H1 (cell line): ENCODE data around the gene NBPF6. TPM values are rescaled to one million over a fixed set of nuclear protein-coding genes. Genes with fewer than 3 reads are reported as not detected.

Experiments
- CTCF ChIA-PET: fragments of 300-600 bp; sonication (Branson Sonifier 250); formaldehyde crosslinking; loops from one replicate; lab custom pipeline; 2021; ENCODE audit not compliant: partially characterized antibody; lab: Charles Lee
- POLR2A ChIA-PET: fragments of 300-600 bp; sonication (Branson Sonifier 250); formaldehyde crosslinking; loops from one replicate; lab custom pipeline; 2021; ENCODE audit warnings: inconsistent platforms; ENCODE audit not compliant: partially characterized antibody; lab: Charles Lee
- DNase-seq, 2 experiments: peaks; one replicate each; pipeline versions ENCODE4 v3.0.0 to v3.0.0-alpha.2; 2010 to 2022; ENCODE audit warnings: low spot score in 2 of 2, low read depth in 1 of 2, mixed read lengths in 1 of 2
- FAIRE-seq: peaks from 2 replicates; lab custom pipeline; 2011; peaks lifted over from hg19 to GRCh38; lab: Jason Lieb, UNC
- H2AFZ ChIP-seq: 2 replicates; pipeline ENCODE4 v1.8.1; 2012; ENCODE audit warnings: low read length, inconsistent platforms
- H2AK5ac ChIP-seq: 2 replicates; pipeline ENCODE4 v1.6.1; 2013; ENCODE audit warnings: low read depth, low read length
- H2BK120ac ChIP-seq: replicated peaks from 2 replicates; pipeline ENCODE3; 2013; ENCODE audit warnings: low read depth, low read length, inconsistent platforms
- H2BK12ac ChIP-seq: 2 replicates; pipeline ENCODE4 v1.6.1; 2013; ENCODE audit warnings: low read depth, low read length
- H2BK15ac ChIP-seq: 2 replicates; pipeline ENCODE4 v1.6.1; 2013; ENCODE audit warnings: low read length
- H2BK20ac ChIP-seq: 2 replicates; pipeline ENCODE4 v1.6.1; 2013; ENCODE audit warnings: low read length
- H2BK5ac ChIP-seq: 2 replicates; pipeline ENCODE4 v1.6.1; 2013; ENCODE audit warnings: low read depth, low read length
- H3K14ac ChIP-seq: 2 replicates; pipeline ENCODE4 v1.6.1; 2013; ENCODE audit warnings: inconsistent platforms; ENCODE audit not compliant: insufficient read length
- H3K18ac ChIP-seq: 2 replicates; pipeline ENCODE4 v1.6.1; 2013; ENCODE audit warnings: low read length; ENCODE audit errors: extremely low read depth
- H3K23ac ChIP-seq: 2 replicates; pipeline ENCODE4 v1.6.1; 2013; ENCODE audit warnings: inconsistent platforms; ENCODE audit not compliant: insufficient read length
- H3K23me2 ChIP-seq: 2 replicates; pipeline ENCODE4 v1.6.1; 2013; ENCODE audit warnings: low read depth, low read length
- H3K27ac ChIP-seq: 2 replicates; pipeline ENCODE4 v1.6.1; 2011; ENCODE audit warnings: low read depth, low read length, inconsistent platforms
- H3K27me3 ChIP-seq, 4 experiments: replicated peaks in 1 of 4; 1 replicate in 1 of 4; 2 replicates in 3 of 4; pipeline versions ENCODE4 v1.6.1 to v1.8.1; 2011 to 2013; ENCODE audit warnings: low read length in 3 of 4, mild to moderate bottlenecking in 3 of 4, inconsistent platforms in 2 of 4, mixed read lengths in 2 of 4, moderate library complexity in 1 of 4; ENCODE audit not compliant: control insufficient read depth in 3 of 4, insufficient read depth in 3 of 4; ENCODE audit errors: extremely low read depth in 1 of 4
- H3K36me3 ChIP-seq, 4 experiments: 2 replicates each; pipeline versions ENCODE4 v1.6.1 to v1.8.1; 2011 to 2013; ENCODE audit warnings: mild to moderate bottlenecking in 4 of 4, low read length in 3 of 4, moderate library complexity in 2 of 4, control low read depth in 1 of 4, inconsistent platforms in 1 of 4; ENCODE audit not compliant: insufficient read depth in 4 of 4, control insufficient read depth in 2 of 4
- H3K4ac ChIP-seq: replicated peaks from 2 replicates; pipeline ENCODE3; 2013; ENCODE audit warnings: low read length, low read depth, mixed read lengths, inconsistent platforms; ENCODE audit not compliant: insufficient read length
- H3K4me1 ChIP-seq, 4 experiments: replicated peaks in 1 of 4; 1 replicate in 1 of 4; 2 replicates in 3 of 4; pipeline versions ENCODE4 v1.6.1 to v1.8.1; 2011 to 2013; ENCODE audit warnings: low read length in 3 of 4, inconsistent platforms in 2 of 4, mixed read lengths in 1 of 4; ENCODE audit not compliant: insufficient read depth in 4 of 4, control insufficient read depth in 3 of 4
- H3K4me2 ChIP-seq, 2 experiments: 2 replicates each; pipeline versions ENCODE4 v1.6.1 to v1.8.1; 2011 to 2013; ENCODE audit warnings: low read depth in 2 of 2, low read length in 2 of 2, control low read depth in 1 of 2, inconsistent platforms in 1 of 2, mild to moderate bottlenecking in 1 of 2; ENCODE audit not compliant: insufficient read depth in 1 of 2
- H3K4me3 ChIP-seq, 4 experiments: fragments of 200-600, 300-600 bp in 1 of 4; sonication (generic), shearing (Covaris generic), sonication (Bioruptor Twin) in 1 of 4; 2 replicates each; pipeline versions ENCODE4 v1.5.1 to v1.8.1; 2011 to 2016; ENCODE audit warnings: low read length in 4 of 4, low read depth in 3 of 4, control low read depth in 2 of 4, inconsistent platforms in 2 of 4, mild to moderate bottlenecking in 2 of 4, mixed read lengths in 1 of 4, moderate library complexity in 1 of 4; ENCODE audit not compliant: insufficient read depth in 2 of 4; ENCODE audit errors: extremely low read depth in 1 of 4
- H3K56ac ChIP-seq: replicated peaks from 2 replicates; pipeline ENCODE3; 2013; ENCODE audit warnings: low read depth, mild to moderate bottlenecking, mixed read lengths, low read length, inconsistent platforms; ENCODE audit not compliant: insufficient read length
- H3K79me1 ChIP-seq: 2 replicates; pipeline ENCODE4 v1.6.1; 2013; ENCODE audit warnings: low read depth, low read length, control low read depth
- H3K79me2 ChIP-seq, 2 experiments: 2 replicates each; pipeline versions ENCODE4 v1.6.1 to v1.8.1; 2012 to 2013; ENCODE audit warnings: low read length in 2 of 2, mild to moderate bottlenecking in 2 of 2, inconsistent platforms in 1 of 2; ENCODE audit not compliant: insufficient read depth in 2 of 2, control insufficient read depth in 1 of 2
- H3K9ac ChIP-seq, 4 experiments: replicated peaks in 1 of 4; 1 replicate in 1 of 4; 2 replicates in 3 of 4; pipeline versions ENCODE4 v1.6.1 to v1.8.1; 2011 to 2013; ENCODE audit warnings: low read depth in 3 of 4, low read length in 3 of 4, control low read depth in 2 of 4, mild to moderate bottlenecking in 2 of 4, moderate library complexity in 2 of 4, inconsistent platforms in 1 of 4; ENCODE audit errors: extremely low read depth in 1 of 4
- H3K9me3 ChIP-seq, 2 experiments: 2 replicates each; pipeline versions ENCODE4 v1.6.1 to v1.8.1; 2012 to 2013; ENCODE audit warnings: mild to moderate bottlenecking in 2 of 2, moderate library complexity in 2 of 2, control low read depth in 1 of 2, inconsistent platforms in 1 of 2, low read depth in 1 of 2, low read length in 1 of 2, mixed read lengths in 1 of 2; ENCODE audit not compliant: insufficient read depth in 2 of 2
- H4K20me1 ChIP-seq, 2 experiments: replicated peaks in 1 of 2; 2 replicates each; pipeline versions ENCODE3 to v1.8.1; 2011 to 2013; ENCODE audit warnings: inconsistent platforms in 2 of 2, low read length in 2 of 2, mild to moderate bottlenecking in 1 of 2; ENCODE audit not compliant: insufficient read depth in 2 of 2, control insufficient read depth in 1 of 2
- H4K5ac ChIP-seq: 2 replicates; pipeline ENCODE4 v1.6.1; 2013; ENCODE audit warnings: low read length, low read depth, mixed read lengths, inconsistent platforms; ENCODE audit not compliant: insufficient read length
- H4K8ac ChIP-seq: 2 replicates; pipeline ENCODE4 v1.8.0; 2013; ENCODE audit warnings: mild to moderate bottlenecking, moderate library complexity, low read length, inconsistent platforms; ENCODE audit not compliant: insufficient read depth; ENCODE audit errors: extremely low read depth
- H4K91ac ChIP-seq: replicated peaks from 2 replicates; pipeline ENCODE3; 2013; ENCODE audit warnings: low read length, mixed read lengths, inconsistent platforms; ENCODE audit not compliant: insufficient read length
- ASH2L ChIP-seq: fragments of 200-600, 300-600 bp; sonication (generic); IDR thresholded peaks from one replicate; pipeline ENCODE4 v1.7.1; 2017; ENCODE audit warnings: low read length
- BCL11A ChIP-seq, 2 experiments: IDR thresholded peaks; one replicate each; pipeline ENCODE4 v1.6.1; 2011; ENCODE audit warnings: low read depth in 2 of 2, low read length in 2 of 2, mild to moderate bottlenecking in 2 of 2
- CTBP2 ChIP-seq: IDR thresholded peaks from 2 replicates; pipeline ENCODE4 v1.7.0; 2011; ENCODE audit warnings: borderline replicate concordance, mild to moderate bottlenecking, moderate library complexity, mixed read lengths, low read length; ENCODE audit not compliant: insufficient read depth, insufficient read length
- FOSL1 ChIP-seq: IDR thresholded peaks from 2 replicates; pipeline ENCODE4 v1.6.1; 2011; ENCODE audit warnings: mild to moderate bottlenecking, low read depth, low read length, moderate library complexity; ENCODE audit not compliant: insufficient read depth
- GTF2F1 ChIP-seq: IDR thresholded peaks from 2 replicates; pipeline ENCODE4 v1.6.1; 2012; ENCODE audit warnings: low read depth, low read length, improper control_type of control experiment, borderline replicate concordance
- KDM1A ChIP-seq: fragments of 200-600, 300-600 bp; sonication (generic); IDR thresholded peaks from 2 replicates; pipeline ENCODE4 v1.7.1; 2016; ENCODE audit warnings: mild to moderate bottlenecking, low read length, borderline replicate concordance
- MAFK ChIP-seq: IDR thresholded peaks from 2 replicates; pipeline ENCODE4 v1.6.1; 2012; ENCODE audit warnings: low read depth, mild to moderate bottlenecking, improper control_type of control experiment, low read length
- RAD21 ChIP-seq, 2 experiments: IDR thresholded peaks in 1 of 2; conservative IDR thresholded peaks in 1 of 2; 2 replicates each; pipeline ENCODE4 v1.6.1; 2011; ENCODE audit warnings: low read depth in 2 of 2, low read length in 2 of 2, improper control_type of control experiment in 1 of 2, inconsistent platforms in 1 of 2, mild to moderate bottlenecking in 1 of 2, moderate library complexity in 1 of 2
- SAP30 ChIP-seq: fragments of 300-600 bp; sonication (generic); IDR thresholded peaks from 2 replicates; pipeline ENCODE4 v1.7.1; 2012; ENCODE audit warnings: low read length, moderate library complexity, mild to moderate bottlenecking, inconsistent platforms; ENCODE audit not compliant: insufficient read depth, insufficient replicate concordance
- SP1 ChIP-seq: IDR thresholded peaks from 2 replicates; pipeline ENCODE4 v1.6.1; 2011; ENCODE audit warnings: low read depth, low read length
- SP4 ChIP-seq: IDR thresholded peaks from 2 replicates; pipeline ENCODE4 v1.6.1; 2012; ENCODE audit warnings: low read length, inconsistent platforms
- SRF ChIP-seq: IDR thresholded peaks from 2 replicates; pipeline ENCODE4 v1.6.1; 2011; ENCODE audit warnings: mild to moderate bottlenecking, low read depth, low read length, moderate library complexity
- WGBS, 2 experiments: shearing (Covaris generic) in 1 of 2; methylation state at CpG; one replicate each; pipeline versions ENCODE4 v1.1.6 to v1.1.7; 2013 to 2015; ENCODE audit warnings: low lambda C conversion rate in 2 of 2, mixed read lengths in 2 of 2, inconsistent platforms in 1 of 2, low coverage in 1 of 2, missing lambda C conversion rate in 1 of 2; ENCODE audit not compliant: insufficient replicate concordance in 2 of 2, insufficient coverage in 1 of 2, insufficient read length in 1 of 2; ENCODE audit errors: extremely low coverage in 1 of 2, missing lambda C conversion rate in 1 of 2; 5-methylcytosine and 5-hydroxymethylcytosine counted together
- polyA plus RNA-seq, 7 experiments: library from polyadenylated mRNA; depleted of rRNA in 3 of 7; stranded (reverse) in 5 of 7; unstranded in 2 of 7; fragments of >200 nt in 5 of 7; fragments of 200-250 nt in 2 of 7; gene quantifications; 1 replicate in 5 of 7; 2 replicates in 1 of 7; 4 replicates in 1 of 7; pipeline versions ENCODE4 v1.2.1 to v1.2.3, GENCODE V29; 2011 to 2013; ENCODE audit warnings: missing spikeins in 2 of 7, mixed read lengths in 2 of 7
- total RNA-seq: library from RNA; stranded (reverse); fragmentation: NEBNext Ultra II Directional; extraction: Animal tissue kit (Norgen Biotek cat#: 25700); gene quantifications from 2 replicates; pipeline ENCODE4 v1.2.1, GENCODE V29; 2021
- TF ChIP-seq, protein P1 (sequence below): IDR thresholded peaks from 2 replicates; pipeline ENCODE4 v1.6.1; 2012; ENCODE audit warnings: low read length, inconsistent platforms

The NBPF6 gene
- total and polyA plus RNA-seq, 2 of the 8 experiments (the other 6 are each of a cell fraction or from before 2014, with no cell fraction given): not detected

DNA sequence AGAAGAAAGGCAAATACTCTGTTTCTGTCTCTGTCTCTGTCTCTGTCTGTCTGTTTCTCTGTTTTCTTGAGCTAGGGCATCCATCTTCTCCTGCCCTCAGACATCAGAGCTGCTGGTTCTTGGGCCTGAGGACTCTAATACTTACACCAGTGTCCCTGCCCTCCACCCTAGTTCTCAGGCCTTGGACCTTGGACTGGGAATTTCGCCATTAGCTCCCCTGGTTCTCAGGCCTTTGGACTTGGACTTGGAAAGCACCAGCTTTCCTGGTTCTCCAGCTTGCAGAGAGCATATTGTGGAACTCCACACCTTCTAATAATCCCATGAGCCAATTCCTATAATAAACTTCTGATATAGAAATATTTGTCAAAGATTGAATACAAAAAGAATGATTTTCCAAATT lies 32.6 kb downstream of the NBPF6 start:
- DNase-seq: no peak
- POLR2A ChIA-PET: no interaction called here
- Histone ChIP-seq H3K23me2 (no peaks in the 10 kb centered on the region; the same call in 1 of the 2 replicates), H3K36me3 (no peaks in the 10 kb centered on the region), H4K91ac (no peak overlapping the region), H3K56ac (no peak overlapping the region), H2BK15ac (no peak overlapping the region), H3K9me3 (peaks cover 19 to 27% of the 10 kb centered on the region in 2 experiments), H3K4me3 (no peak overlapping the region), H3K14ac (no peak overlapping the region), H2BK20ac (no peak overlapping the region), H2BK12ac (no peak overlapping the region), H3K79me2 (no peaks in the 10 kb centered on the region), H3K79me1 (no peaks in the 10 kb centered on the region), H2BK120ac (no peak overlapping the region), H4K20me1 (no peaks in the 10 kb centered on the region), H3K18ac (no peak overlapping the region), H3K27me3 (no peaks in the 10 kb centered on the region), H3K4ac (no peak overlapping the region), H3K23ac (no peak overlapping the region), H3K9ac (no peak overlapping the region), H3K27ac (no peak overlapping the region), H3K4me2 (no peak overlapping the region), H2BK5ac (no peak overlapping the region), H3K4me1 (no peaks in the 10 kb centered on the region), H4K8ac (no peak overlapping the region), H2AK5ac (no peak overlapping the region), H4K5ac (no peak overlapping the region), H2AFZ (no peak overlapping the region)
- WGBS, 2 experiments: 75% methylated on average over 1 of the region's 1 CpG; no CpG with 5 or more reads in 1 of the 2 experiments
- no peak for FAIRE-seq
- CTCF ChIA-PET: no interaction called here
- TF ChIP-seq, protein P1, sequence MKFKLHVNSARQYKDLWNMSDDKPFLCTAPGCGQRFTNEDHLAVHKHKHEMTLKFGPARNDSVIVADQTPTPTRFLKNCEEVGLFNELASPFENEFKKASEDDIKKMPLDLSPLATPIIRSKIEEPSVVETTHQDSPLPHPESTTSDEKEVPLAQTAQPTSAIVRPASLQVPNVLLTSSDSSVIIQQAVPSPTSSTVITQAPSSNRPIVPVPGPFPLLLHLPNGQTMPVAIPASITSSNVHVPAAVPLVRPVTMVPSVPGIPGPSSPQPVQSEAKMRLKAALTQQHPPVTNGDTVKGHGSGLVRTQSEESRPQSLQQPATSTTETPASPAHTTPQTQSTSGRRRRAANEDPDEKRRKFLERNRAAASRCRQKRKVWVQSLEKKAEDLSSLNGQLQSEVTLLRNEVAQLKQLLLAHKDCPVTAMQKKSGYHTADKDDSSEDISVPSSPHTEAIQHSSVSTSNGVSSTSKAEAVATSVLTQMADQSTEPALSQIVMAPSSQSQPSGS: no peak
- TF ChIP-seq SP1 (no peak), SAP30 (no peak), GTF2F1 (no peak), RAD21 (IDR thresholded peaks at IDR 0.05 in 1 of 2, conservative IDR thresholded peaks at IDR 0.05 in 1 of 2; ENCODE audit: low read depth in 2 of 2, low read length in 2 of 2) (no peak), MAFK (no peak), ASH2L (no peak), CTBP2 (no peak), SRF (no peak), FOSL1 (no peak), KDM1A (no peak), SP4 (no peak), BCL11A (IDR thresholded peaks at IDR 0.05; ENCODE audit: low read depth in 2 of 2, low read length in 2 of 2) (no peak)
